Measurements from ENCODE around the gene PIGK. TPM values are rescaled to one million over a fixed set of nuclear protein-coding genes. Genes with fewer than 3 reads are reported as not detected.
A peak's percentile ranks its signal among the peaks of the same experiment; 100 is the strongest.

Gene PIGK
- total and polyA plus RNA-seq, 2 of the 4 experiments (the other 2 are of a cell fraction): 15.6 to 21.2 TPM

DNA sequence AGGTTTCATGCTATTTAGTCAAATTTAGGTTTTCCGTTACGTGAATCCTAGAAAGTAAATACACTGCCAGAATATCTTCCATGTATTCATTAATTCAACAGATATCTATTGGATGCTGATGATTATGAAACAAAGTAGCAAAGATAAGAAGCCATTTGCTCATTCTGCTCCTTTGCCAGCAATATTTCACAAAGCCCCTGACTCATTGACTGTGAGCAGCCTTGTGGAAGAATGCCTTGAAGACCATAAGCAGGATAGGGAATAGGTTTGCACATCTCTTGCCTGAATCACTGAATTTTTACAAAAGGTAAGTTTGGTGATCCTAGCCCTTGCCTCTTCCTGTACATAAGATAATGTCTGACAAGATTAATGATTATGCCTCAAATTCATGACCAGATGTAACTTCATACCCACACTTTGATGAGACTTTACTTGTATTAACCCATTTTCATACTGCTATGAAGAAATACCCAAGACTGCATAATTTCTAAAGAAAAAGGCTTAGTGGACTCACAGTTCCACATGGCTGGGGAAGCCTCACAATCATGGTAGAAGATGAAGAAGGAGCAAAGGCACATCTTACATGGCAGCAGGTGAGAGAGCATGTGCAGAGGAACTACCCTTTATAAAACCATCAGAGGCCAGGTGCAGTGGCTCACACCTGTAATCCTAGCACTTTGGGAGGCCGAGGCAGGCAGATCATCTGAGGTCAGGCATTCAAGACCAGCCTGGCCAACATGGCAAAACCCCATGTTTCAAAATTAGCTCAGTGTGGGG is 1.6 kb upstream of the PIGK start:
- no peak overlapping the region for H2BK5ac ChIP-seq (ENCODE audit: low read depth, low read length, poor library complexity, severe bottlenecking)
- H3K36me3 ChIP-seq (ENCODE audit: control insufficient read depth, insufficient read depth, low read length): no peaks in the 10 kb centered on the region
- H4K20me1 ChIP-seq (ENCODE audit: insufficient read depth, low read length): no peaks in the 10 kb centered on the region
- no peaks in the 10 kb centered on the region for H3K4me1 ChIP-seq (ENCODE audit: control insufficient read depth, insufficient read depth, low read length)
- no peak overlapping the region for H3K27ac ChIP-seq (ENCODE audit: insufficient read depth, low read length)
- DNase-seq (peak; percentile 85), ATAC-seq (ENCODE audit: low read depth) (no peak)
- CTCF ChIA-PET: no interaction called here
- no peak overlapping the region for H3K56ac ChIP-seq (ENCODE audit: extremely low read depth, insufficient read depth, low read length)
- H3K4me2 ChIP-seq (ENCODE audit: low read depth, low read length): no peak overlapping the region
- no peak overlapping the region for H2AK9ac ChIP-seq (replicated peaks; ENCODE audit: low read depth, low read length, poor library complexity)
- 100% methylated on average over 1 of the region's 3 CpGs; no CpG with 5 or more reads in 1 of the 2 experiments for WGBS, 2 experiments (ENCODE audit: extremely low coverage in 2 of 2, insufficient read length in 1 of 2)
- no peak overlapping the region for H4K8ac ChIP-seq (ENCODE audit: low read depth in 2 of 2, low read length in 2 of 2)
- H3K27me3 ChIP-seq (ENCODE audit: control insufficient read depth, insufficient read depth, low read length): no peaks in the 10 kb centered on the region
- no peaks in the 10 kb centered on the region for H3K9me3 ChIP-seq (ENCODE audit: control insufficient read depth, insufficient read depth, low read length)
- no peak overlapping the region for H3K4me3 ChIP-seq (ENCODE audit: insufficient read depth, low read depth, low read length)
- POLR2A ChIA-PET (ENCODE audit: unreplicated experiment): no interaction called here
- H3K18ac ChIP-seq (ENCODE audit: low read depth, low read length): no peak overlapping the region
- H3K23ac ChIP-seq (ENCODE audit: low read depth, low read length): peak overlapping the region; percentile 64
- H3K14ac ChIP-seq (replicated peaks; ENCODE audit: low read depth, low read length): no peak overlapping the region
- H2BK120ac ChIP-seq (ENCODE audit: low read depth, low read length): no peak overlapping the region
- no TSS peak for BruUV-seq (replicated peaks)
- dilution Hi-C loops (cut with HindIII; ENCODE audit: low sequenced_read_pairs, unreplicated experiment): no loop called here
- H4K91ac ChIP-seq (ENCODE audit: insufficient read depth, low read depth, low read length): no peak overlapping the region
- intact Hi-C loops (cut with micrococcal nuclease): no loop called here
- H4K5ac ChIP-seq (ENCODE audit: low read depth, low read length): no peak overlapping the region
- TF ChIP-seq, protein P1, sequence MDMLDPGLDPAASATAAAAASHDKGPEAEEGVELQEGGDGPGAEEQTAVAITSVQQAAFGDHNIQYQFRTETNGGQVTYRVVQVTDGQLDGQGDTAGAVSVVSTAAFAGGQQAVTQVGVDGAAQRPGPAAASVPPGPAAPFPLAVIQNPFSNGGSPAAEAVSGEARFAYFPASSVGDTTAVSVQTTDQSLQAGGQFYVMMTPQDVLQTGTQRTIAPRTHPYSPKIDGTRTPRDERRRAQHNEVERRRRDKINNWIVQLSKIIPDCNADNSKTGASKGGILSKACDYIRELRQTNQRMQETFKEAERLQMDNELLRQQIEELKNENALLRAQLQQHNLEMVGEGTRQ (IDR thresholded peaks at IDR 0.05; ENCODE audit: low read depth, low read length): no peak
- TF ChIP-seq MAZ (IDR thresholded peaks at IDR 0.05; ENCODE audit: borderline replicate concordance, low read depth, low read length): no peak
- TF ChIP-seq FOS (IDR thresholded peaks at IDR 0.05; ENCODE audit: low read depth, low read length): peak; percentile 22; the same call in 1 of the 2 replicates
- TF ChIP-seq RCOR1 (IDR thresholded peaks at IDR 0.05; ENCODE audit: insufficient replicate concordance, low read length): no peak
- no peak for TF ChIP-seq RAD21 (IDR thresholded peaks at IDR 0.05; ENCODE audit: low read length)
- TF ChIP-seq CEBPB (IDR thresholded peaks at IDR 0.05; ENCODE audit: low read depth, low read length): peak; percentile 83
- TF ChIP-seq, protein P2, sequence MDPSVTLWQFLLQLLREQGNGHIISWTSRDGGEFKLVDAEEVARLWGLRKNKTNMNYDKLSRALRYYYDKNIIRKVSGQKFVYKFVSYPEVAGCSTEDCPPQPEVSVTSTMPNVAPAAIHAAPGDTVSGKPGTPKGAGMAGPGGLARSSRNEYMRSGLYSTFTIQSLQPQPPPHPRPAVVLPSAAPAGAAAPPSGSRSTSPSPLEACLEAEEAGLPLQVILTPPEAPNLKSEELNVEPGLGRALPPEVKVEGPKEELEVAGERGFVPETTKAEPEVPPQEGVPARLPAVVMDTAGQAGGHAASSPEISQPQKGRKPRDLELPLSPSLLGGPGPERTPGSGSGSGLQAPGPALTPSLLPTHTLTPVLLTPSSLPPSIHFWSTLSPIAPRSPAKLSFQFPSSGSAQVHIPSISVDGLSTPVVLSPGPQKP (IDR thresholded peaks at IDR 0.05; ENCODE audit: borderline replicate concordance, low read depth, low read length): no peak
- no peak overlapping the region; the same call in 1 of the 2 replicates for H2AK5ac ChIP-seq (ENCODE audit: low read depth, low read length)
- H2BK15ac ChIP-seq (ENCODE audit: low read depth, low read length): no peak overlapping the region
- H2BK20ac ChIP-seq (ENCODE audit: low read depth, low read length): no peak overlapping the region
- in situ Hi-C loops (cut with MboI; ENCODE audit: low sequenced_read_pairs): no loop called here
- H2AFZ ChIP-seq (replicated peaks; ENCODE audit: low read length, poor library complexity): no peak overlapping the region
- H3K9me1 ChIP-seq (ENCODE audit: insufficient read depth, low read length): peaks cover 4% of the 10 kb centered on the region; the same call in 1 of the 2 replicates
- H3K79me1 ChIP-seq (ENCODE audit: low read depth in 1 of 2, low read length in 2 of 2): peaks cover 3 to 14% of the 10 kb centered on the region in 2 experiments; a peak in 2 of 4 replicates
- no peak overlapping the region for H3K4ac ChIP-seq (ENCODE audit: low read depth, low read length)
- no peak overlapping the region; the same call in 1 of the 2 replicates for H3K9ac ChIP-seq (ENCODE audit: low read depth, low read length)

All from IMR-90 (cell line).